Natural killer cell (primary cell): Measurements from ENCODE around the gene CFAP300. TPM values are rescaled to one million over a fixed set of nuclear protein-coding genes. Genes with fewer than 3 reads are reported as not detected.

ENCODE experiments used
- ATAC-seq, 3 donors: fragments of 150-1000 bp in 2 of 3; fragments of 200-7000 bp in 1 of 3; cut with Tn5 transposase; 1 replicate in 1 of 3; 2 replicates in 2 of 3; pipeline ENCODE4 v1.10.0; 2021; ENCODE audit warnings: mild to moderate bottlenecking in 2 of 3, moderate library complexity in 2 of 3
- DNase-seq, 2 donors: peaks; one replicate each; pipeline versions ENCODE4 v3.0.0 to v3.0.0-alpha.2; 2013 to 2021; ENCODE audit warnings: mixed read lengths in 1 of 2
- H3K27ac ChIP-seq: one replicate; pipeline ENCODE4 v1.5.1; 2013; ENCODE audit warnings: mild to moderate bottlenecking, low read length
- H3K27me3 ChIP-seq: one replicate; pipeline ENCODE4 v1.6.1; 2013; ENCODE audit warnings: low read length; ENCODE audit not compliant: control insufficient read depth, insufficient read depth
- H3K36me3 ChIP-seq: one replicate; pipeline ENCODE4 v1.6.1; 2013; ENCODE audit warnings: low read length; ENCODE audit not compliant: control insufficient read depth, insufficient read depth
- H3K4me1 ChIP-seq: one replicate; pipeline ENCODE4 v1.6.1; 2013; ENCODE audit warnings: low read length; ENCODE audit not compliant: control insufficient read depth, insufficient read depth
- H3K4me3 ChIP-seq: one replicate; pipeline ENCODE4 v1.5.1; 2013; ENCODE audit warnings: low read length
- H3K9me3 ChIP-seq: one replicate; pipeline ENCODE4 v1.6.1; 2013; ENCODE audit warnings: low read length; ENCODE audit not compliant: control insufficient read depth, insufficient read depth
- H3K27ac Mint-ChIP-seq, 2 donors: one replicate each; pipeline ENCODE4 v1.8.0; 2022; ENCODE audit warnings: mild to moderate bottlenecking in 2 of 2, mixed read lengths in 2 of 2, moderate library complexity in 1 of 2
- H3K27me3 Mint-ChIP-seq, 2 donors: one replicate each; pipeline ENCODE4 v1.8.0; 2022; ENCODE audit warnings: low read depth in 2 of 2, mixed read lengths in 2 of 2
- H3K36me3 Mint-ChIP-seq: one replicate; pipeline ENCODE4 v1.8.0; 2022; ENCODE audit warnings: mixed read lengths
- H3K4me1 Mint-ChIP-seq, 2 donors: one replicate each; pipeline ENCODE4 v1.8.0; 2022; ENCODE audit warnings: mixed read lengths in 2 of 2
- H3K4me3 Mint-ChIP-seq: one replicate; pipeline ENCODE4 v1.8.0; 2022; ENCODE audit warnings: mild to moderate bottlenecking, moderate library complexity, mixed read lengths
- H3K9me3 Mint-ChIP-seq, 2 donors: one replicate each; pipeline ENCODE4 v1.8.0; 2022; ENCODE audit warnings: mixed read lengths in 2 of 2
- CTCF ChIP-seq: fragments of 200-600 bp; IDR thresholded peaks from one replicate; pipeline ENCODE4 v1.8.0; 2022; ENCODE audit warnings: antibody characterized with exemption
- WGBS: methylation state at CpG from one replicate; pipeline ENCODE4 v1.1.7; 2013; ENCODE audit warnings: missing lambda C conversion rate; ENCODE audit not compliant: insufficient coverage; 5-methylcytosine and 5-hydroxymethylcytosine counted together
- intact Hi-C: fragments of 100-400 bp; cut with micrococcal nuclease; formaldehyde crosslinking; loops from one replicate; pipeline ENCODE4 v1.14.2; 2022
- total RNA-seq, 4 donors: library from RNA; stranded (reverse); fragments of 120-200 nt in 1 of 4; gene quantifications; one replicate each; pipeline versions ENCODE4 v1.2.3 to v1.2.4, GENCODE V29; 2013 to 2022

Gene CFAP300
- total RNA-seq, 3 donors from 2014 or later (not counting 1 experiment from before 2014, with no cell fraction given): not detected

GRCh38 chr11:102111787-102112508 is 64.7 kb downstream of the CFAP300 start:
- intact Hi-C loops: no loop called here

GRCh38 chr11:102112509-102112821 is 65.2 kb downstream of the CFAP300 start:
- H3K9me3 Mint-ChIP-seq: no peaks in the 10 kb centered on the region
- 27% methylated on average over 2 of the region's 5 CpGs for WGBS
- peak overlapping the region; percentile 81 for H3K4me3 Mint-ChIP-seq
- no peak for ATAC-seq
- peaks cover 33% of the 10 kb centered on the region for H3K27me3 ChIP-seq
- H3K27ac ChIP-seq: no peak overlapping the region
- H3K36me3 Mint-ChIP-seq: no peaks in the 10 kb centered on the region
- H3K36me3 ChIP-seq: no peaks in the 10 kb centered on the region
- TF ChIP-seq CTCF: no peak
- H3K4me1 ChIP-seq: peaks cover 14% of the 10 kb centered on the region
- DNase-seq: no peak
- peaks cover 23 to 40% of the 10 kb centered on the region in 2 donors for H3K27me3 Mint-ChIP-seq
- intact Hi-C loops: no loop called here
- no peak overlapping the region for H3K27ac Mint-ChIP-seq
- peaks cover 11 to 15% of the 10 kb centered on the region in 2 donors for H3K4me1 Mint-ChIP-seq
- no peaks in the 10 kb centered on the region for H3K9me3 ChIP-seq
- H3K4me3 ChIP-seq: no peak overlapping the region

More at GRCh38 chr11:102111787-102112508, 64.7 kb downstream of the CFAP300 start:
- H3K27me3 Mint-ChIP-seq: peaks cover 23 to 39% of the 10 kb centered on the region in 2 donors
- TF ChIP-seq CTCF: no peak
- peaks cover 32% of the 10 kb centered on the region for H3K27me3 ChIP-seq
- DNase-seq (peak in 1 of 2 donors; percentile 49), ATAC-seq (peak in 1 of 3 donors; percentile 22)
- peaks cover 11 to 15% of the 10 kb centered on the region in 2 donors for H3K4me1 Mint-ChIP-seq
- no peaks in the 10 kb centered on the region for H3K36me3 ChIP-seq
- no peaks in the 10 kb centered on the region for H3K9me3 ChIP-seq
- no peak overlapping the region for H3K4me3 ChIP-seq
- H3K9me3 Mint-ChIP-seq: no peaks in the 10 kb centered on the region
- H3K27ac ChIP-seq: no peak overlapping the region
- no peaks in the 10 kb centered on the region for H3K36me3 Mint-ChIP-seq
- H3K27ac Mint-ChIP-seq: no peak overlapping the region
- 10% methylated on average over 13 of the region's 20 CpGs for WGBS
- H3K4me3 Mint-ChIP-seq: peak overlapping the region; percentile 81
- peaks cover 14% of the 10 kb centered on the region for H3K4me1 ChIP-seq

GRCh38 chr11:102114032-102114431 is 66.8 kb downstream of the CFAP300 start:
- Mint-ChIP-seq H3K9me3 (peaks cover 0 to 3% of the 10 kb centered on the region in 2 donors), H3K27ac (no peak overlapping the region), H3K27me3 (peaks cover 27 to 45% of the 10 kb centered on the region in 2 donors), H3K4me1 (peaks cover 11 to 15% of the 10 kb centered on the region in 2 donors), H3K4me3 (no peak overlapping the region), H3K36me3 (no peaks in the 10 kb centered on the region)
- intact Hi-C loops: no loop called here
- peaks cover 14% of the 10 kb centered on the region for H3K4me1 ChIP-seq
- WGBS: 75% methylated on average over 4 of the region's 4 CpGs
- no peak overlapping the region for H3K4me3 ChIP-seq
- peaks cover 35% of the 10 kb centered on the region for H3K27me3 ChIP-seq
- no peak for TF ChIP-seq CTCF
- DNase-seq (no peak), ATAC-seq (no peak)
- no peaks in the 10 kb centered on the region for H3K9me3 ChIP-seq
- no peaks in the 10 kb centered on the region for H3K36me3 ChIP-seq
- no peak overlapping the region for H3K27ac ChIP-seq

- no peak overlapping the region for H3K4me3 Mint-ChIP-seq
- intact Hi-C loops: no loop called here
- no peak overlapping the region for H3K27ac Mint-ChIP-seq
- peaks cover 24 to 39% of the 10 kb centered on the region in 2 donors for H3K27me3 Mint-ChIP-seq
- no peak overlapping the region for H3K27ac ChIP-seq
- H3K4me3 ChIP-seq: no peak overlapping the region
- H3K4me1 Mint-ChIP-seq: peaks cover 0 to 6% of the 10 kb centered on the region in 2 donors
- H3K9me3 Mint-ChIP-seq: peaks cover 0 to 3% of the 10 kb centered on the region in 2 donors
- no peak for DNase-seq
- no peak for ATAC-seq
- no peaks in the 10 kb centered on the region for H3K36me3 ChIP-seq
- peaks cover 9% of the 10 kb centered on the region for H3K4me1 ChIP-seq
- H3K27me3 ChIP-seq: peaks cover 32% of the 10 kb centered on the region
- no peak for TF ChIP-seq CTCF
- H3K9me3 ChIP-seq: no peaks in the 10 kb centered on the region
- no peaks in the 10 kb centered on the region for H3K36me3 Mint-ChIP-seq
Observed at GRCh38 chr11:102115557-102115956, 68.3 kb downstream of the CFAP300 start.
